GM12873 (cell line): ENCODE data around the gene AGPAT1.

Experiments used
- TF ChIP-seq, protein P1 (sequence below): IDR thresholded peaks from 2 replicates; pipeline ENCODE4 v1.5.1; 2012; ENCODE audit warnings: low read depth, mild to moderate bottlenecking, moderate library complexity, low read length, control low read depth; ENCODE audit not compliant: insufficient read depth; ENCODE audit errors: missing control alignments

AGPAT1 gene

GRCh38 chr6:32208996-32209395, 33.1 kb upstream of the AGPAT1 start:
- TF ChIP-seq, protein P1, sequence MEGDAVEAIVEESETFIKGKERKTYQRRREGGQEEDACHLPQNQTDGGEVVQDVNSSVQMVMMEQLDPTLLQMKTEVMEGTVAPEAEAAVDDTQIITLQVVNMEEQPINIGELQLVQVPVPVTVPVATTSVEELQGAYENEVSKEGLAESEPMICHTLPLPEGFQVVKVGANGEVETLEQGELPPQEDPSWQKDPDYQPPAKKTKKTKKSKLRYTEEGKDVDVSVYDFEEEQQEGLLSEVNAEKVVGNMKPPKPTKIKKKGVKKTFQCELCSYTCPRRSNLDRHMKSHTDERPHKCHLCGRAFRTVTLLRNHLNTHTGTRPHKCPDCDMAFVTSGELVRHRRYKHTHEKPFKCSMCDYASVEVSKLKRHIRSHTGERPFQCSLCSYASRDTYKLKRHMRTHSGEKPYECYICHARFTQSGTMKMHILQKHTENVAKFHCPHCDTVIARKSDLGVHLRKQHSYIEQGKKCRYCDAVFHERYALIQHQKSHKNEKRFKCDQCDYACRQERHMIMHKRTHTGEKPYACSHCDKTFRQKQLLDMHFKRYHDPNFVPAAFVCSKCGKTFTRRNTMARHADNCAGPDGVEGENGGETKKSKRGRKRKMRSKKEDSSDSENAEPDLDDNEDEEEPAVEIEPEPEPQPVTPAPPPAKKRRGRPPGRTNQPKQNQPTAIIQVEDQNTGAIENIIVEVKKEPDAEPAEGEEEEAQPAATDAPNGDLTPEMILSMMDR, result no peak

GRCh38 chr6:32204268-32204715, 28.4 kb upstream of the AGPAT1 start:
- TF ChIP-seq, protein P1, result no peak

GRCh38 chr6:32203426-32204267, 27.8 kb upstream of the AGPAT1 start:
- TF ChIP-seq, protein P1, result no peak

GRCh38 chr6:32202186-32202585, 26.3 kb upstream of the AGPAT1 start:
- TF ChIP-seq, protein P1, result no peak

- TF ChIP-seq, protein P1, result no peak
Observed at GRCh38 chr6:32200711-32201475, 25.0 kb upstream of the AGPAT1 start.

DNA sequence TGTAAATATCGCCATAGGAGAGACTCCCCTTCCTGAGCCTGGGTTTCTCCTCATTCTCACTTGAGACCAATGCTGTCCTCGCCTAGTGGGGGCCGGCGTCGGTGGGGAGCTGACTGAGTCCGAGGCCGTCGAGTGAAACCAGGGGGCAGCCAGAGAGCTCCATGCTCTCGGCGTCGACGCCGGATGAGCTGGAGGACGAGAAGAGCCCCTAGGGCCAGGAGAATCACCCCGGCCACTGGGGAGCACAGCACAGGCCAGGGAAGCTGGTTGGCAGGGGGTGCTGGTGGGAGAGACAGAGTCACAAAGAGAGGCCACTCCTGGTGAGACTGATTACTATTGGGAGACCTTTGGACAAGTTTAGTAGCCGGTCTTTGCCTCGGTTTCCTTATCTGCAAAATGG, 23.0 kb upstream of the AGPAT1 start:
- TF ChIP-seq, protein P1, result no peak

DNA sequence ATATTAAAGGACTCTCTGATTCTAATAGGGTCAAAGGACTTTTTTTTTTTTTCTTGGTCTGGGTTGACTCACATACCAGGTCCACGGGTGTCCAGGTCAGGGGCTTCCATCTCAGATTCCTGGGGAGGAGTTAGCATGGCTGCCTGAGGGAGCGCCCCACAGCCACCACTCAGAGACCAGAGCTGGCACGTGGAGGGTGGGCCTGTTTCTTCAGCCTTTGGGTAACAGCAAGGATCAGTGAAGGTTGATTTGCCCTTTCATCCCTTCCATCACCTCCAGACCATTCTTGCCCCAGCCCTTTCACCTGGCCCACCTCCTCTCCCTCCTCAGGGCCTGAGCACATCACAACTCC, 22.4 kb upstream of the AGPAT1 start:
- TF ChIP-seq, protein P1, result no peak
